Stimulated activated CD4-positive, alpha-beta T cell treated with anti-CD3 and anti-CD28 coated beads, Interleukin-15, amount 100 ng/mL, for 1 hour (primary cell): Measurements from ENCODE around the gene LGALS14.
"Not testable (repeated sequence)": the region's sequence is repeated elsewhere in the genome, so short reads cannot be mapped to it uniquely, and the experiment has no call there.

Experiments used
- DNase-seq, 2 donors: peaks; one replicate each; pipeline ENCODE4 v3.0.0-alpha.2; 2020; ENCODE audit warnings: low read depth in 1 of 2, low spot score in 1 of 2

LGALS14 gene

GRCh38 chr19:39704181-39705044 lies at the start of gene LGALS14:
Gene LGALS14 (plus strand): TSS chr19:39704481. CDS start chr19:39704529, 48 bp downstream.
- no peak for DNase-seq

- no peak for DNase-seq
These were observed 48.7 kb upstream of the LGALS14 start, which contains the start of gene LGALS16 for GRCh38 chr19:39655613-39656012. Gene LGALS16 (plus strand): TSS chr19:39655913. CDS start chr19:39655962, 49 bp downstream.

GRCh38 chr19:39659791-39660190 lies 44.5 kb upstream of the LGALS14 start:
- DNase-seq = no peak

GRCh38 chr19:39660661-39661060 lies 43.6 kb upstream of the LGALS14 start:
- no peak for DNase-seq

GRCh38 chr19:39661565-39661964 lies 42.7 kb upstream of the LGALS14 start:
- DNase-seq = no peak

GRCh38 chr19:39669860-39670259 lies 34.4 kb upstream of the LGALS14 start:
- DNase-seq = not testable (repeated sequence)

- no peak for DNase-seq
These were observed 33.3 kb upstream of the LGALS14 start for GRCh38 chr19:39670998-39671397.

GRCh38 chr19:39671739-39672363 lies 32.4 kb upstream of the LGALS14 start:
- DNase-seq = peak in 1 of 2 donors; percentile 12

- DNase-seq = no peak
These were observed 31.8 kb upstream of the LGALS14 start for GRCh38 chr19:39672473-39672872.

- not testable (repeated sequence) for DNase-seq
These were observed 30.4 kb upstream of the LGALS14 start for GRCh38 chr19:39673862-39674261.

- DNase-seq = no peak
These were observed 28.3 kb upstream of the LGALS14 start for GRCh38 chr19:39676004-39676403.

- no peak for DNase-seq
These were observed 26.1 kb upstream of the LGALS14 start for GRCh38 chr19:39677961-39678889.

GRCh38 chr19:39679056-39679790 lies 25.1 kb upstream of the LGALS14 start:
- DNase-seq = peak in 1 of 2 donors; percentile 21

- DNase-seq = peak in 1 of 2 donors; percentile 31
These were observed 24.5 kb upstream of the LGALS14 start for GRCh38 chr19:39679791-39680168.

GRCh38 chr19:39680593-39680992 lies 23.7 kb upstream of the LGALS14 start:
- DNase-seq = no peak

GRCh38 chr19:39681416-39681815 lies 22.9 kb upstream of the LGALS14 start:
- DNase-seq = no peak

GRCh38 chr19:39684267-39684666 lies 20.0 kb upstream of the LGALS14 start:
- DNase-seq = no peak

- no peak for DNase-seq
These were observed 17.5 kb upstream of the LGALS14 start for GRCh38 chr19:39686739-39687138.

GRCh38 chr19:39688637-39689036 lies 15.6 kb upstream of the LGALS14 start:
- DNase-seq = not testable (repeated sequence)

- DNase-seq = no peak
These were observed 12.1 kb upstream of the LGALS14 start for GRCh38 chr19:39692166-39692565.

- no peak for DNase-seq
These were observed 11.5 kb upstream of the LGALS14 start for GRCh38 chr19:39692822-39693221.
